ENCODE data around the gene TLCD4.

DNA sequence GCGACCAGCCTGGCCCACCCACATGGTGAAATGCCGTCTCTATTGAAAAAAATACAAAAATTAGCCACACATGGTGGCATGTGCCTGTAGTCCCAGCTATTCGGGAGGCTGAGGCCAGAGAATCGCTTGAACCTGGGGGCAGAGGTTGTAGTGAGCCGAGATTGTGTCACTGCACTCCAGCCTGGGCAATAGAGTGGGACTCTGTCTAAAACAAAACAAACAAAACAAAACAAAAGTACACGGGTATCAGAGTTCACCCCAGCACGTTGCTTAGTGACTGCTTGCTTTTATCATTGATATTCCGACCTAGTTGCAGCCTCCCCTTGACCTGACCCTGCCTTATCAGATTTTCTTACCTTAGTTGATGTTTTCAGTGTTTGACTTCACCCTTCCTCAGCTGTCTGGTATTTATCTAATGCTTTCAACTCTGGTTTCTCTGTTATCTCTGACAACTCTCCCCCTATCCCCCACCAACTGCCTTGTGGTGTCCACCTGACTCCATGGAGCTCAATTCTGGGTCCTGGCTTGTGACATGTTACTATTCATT lies 5.1 kb downstream of the TLCD4 start:
- TF ChIP-seq, protein P1, sequence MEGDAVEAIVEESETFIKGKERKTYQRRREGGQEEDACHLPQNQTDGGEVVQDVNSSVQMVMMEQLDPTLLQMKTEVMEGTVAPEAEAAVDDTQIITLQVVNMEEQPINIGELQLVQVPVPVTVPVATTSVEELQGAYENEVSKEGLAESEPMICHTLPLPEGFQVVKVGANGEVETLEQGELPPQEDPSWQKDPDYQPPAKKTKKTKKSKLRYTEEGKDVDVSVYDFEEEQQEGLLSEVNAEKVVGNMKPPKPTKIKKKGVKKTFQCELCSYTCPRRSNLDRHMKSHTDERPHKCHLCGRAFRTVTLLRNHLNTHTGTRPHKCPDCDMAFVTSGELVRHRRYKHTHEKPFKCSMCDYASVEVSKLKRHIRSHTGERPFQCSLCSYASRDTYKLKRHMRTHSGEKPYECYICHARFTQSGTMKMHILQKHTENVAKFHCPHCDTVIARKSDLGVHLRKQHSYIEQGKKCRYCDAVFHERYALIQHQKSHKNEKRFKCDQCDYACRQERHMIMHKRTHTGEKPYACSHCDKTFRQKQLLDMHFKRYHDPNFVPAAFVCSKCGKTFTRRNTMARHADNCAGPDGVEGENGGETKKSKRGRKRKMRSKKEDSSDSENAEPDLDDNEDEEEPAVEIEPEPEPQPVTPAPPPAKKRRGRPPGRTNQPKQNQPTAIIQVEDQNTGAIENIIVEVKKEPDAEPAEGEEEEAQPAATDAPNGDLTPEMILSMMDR (IDR thresholded peaks at IDR 0.05) = no peak
- TF ChIP-seq POLR2A (IDR thresholded peaks at IDR 0.05) = no peak
